Endothelial cell of umbilical vein (primary cell): Measurements from ENCODE around the gene ELMO2. TPM values are rescaled to one million over a fixed set of nuclear protein-coding genes. Genes with fewer than 3 reads are reported as not detected.

Source experiments
- BruUV-seq: library from RNA; stranded (reverse); fragments of 400-500 nt; replicated peaks from 2 replicates; lab custom pipeline; 2021; lab: Mats Ljungman, UMichigan
- CTCF ChIA-PET: fragments of 300-600, 350-600 bp; sonication (Branson Sonifier 250); formaldehyde crosslinking; loops from one replicate; lab custom pipeline; 2021; ENCODE audit warnings: antibody characterized with exemption, inconsistent platforms; lab: Charles Lee
- POLR2A ChIA-PET: fragments of 300-600, 350-600 bp; sonication (Branson Sonifier 250); formaldehyde crosslinking; loops from one replicate; lab custom pipeline; 2021; ENCODE audit warnings: antibody characterized with exemption, inconsistent platforms; lab: Charles Lee
- DNase-seq: peaks from one replicate; pipeline ENCODE4 v3.0.0-alpha.2; 2011; ENCODE audit warnings: low read depth, low spot score
- FAIRE-seq: peaks from 2 replicates; lab custom pipeline; 2011; peaks lifted over from hg19 to GRCh38; lab: Jason Lieb, UNC
- H2AFZ ChIP-seq: 2 replicates; pipeline ENCODE4 v1.6.0; 2012; ENCODE audit warnings: low read depth, low read length, control low read depth, inconsistent platforms
- H3K27ac ChIP-seq: 2 replicates; pipeline ENCODE4 v1.5.1; 2011; ENCODE audit warnings: low read depth, mild to moderate bottlenecking, control low read depth, low read length, moderate library complexity; ENCODE audit not compliant: insufficient read depth
- H3K27me3 ChIP-seq, 2 experiments: 2 replicates each; pipeline versions ENCODE4 v1.6.0 to v1.6.1; 2011; ENCODE audit warnings: low read length in 2 of 2, mixed read lengths in 1 of 2; ENCODE audit not compliant: control insufficient read depth in 2 of 2, insufficient read depth in 2 of 2
- H3K36me3 ChIP-seq, 2 experiments: 2 replicates in 1 of 2; 3 replicates in 1 of 2; pipeline ENCODE4 v1.5.1; 2011; ENCODE audit warnings: low read length in 2 of 2, mild to moderate bottlenecking in 1 of 2, moderate library complexity in 1 of 2; ENCODE audit not compliant: control insufficient read depth in 2 of 2, insufficient read depth in 2 of 2; ENCODE audit errors: extremely low read depth in 1 of 2
- H3K4me1 ChIP-seq: 3 replicates; pipeline ENCODE4 v1.5.1; 2011; ENCODE audit warnings: mild to moderate bottlenecking, low read length; ENCODE audit not compliant: control insufficient read depth, insufficient read depth; ENCODE audit errors: extremely low read depth
- H3K4me2 ChIP-seq: 2 replicates; pipeline ENCODE4 v1.6.1; 2011; ENCODE audit warnings: low read length, control low read depth, mixed read lengths; ENCODE audit not compliant: insufficient read depth
- H3K4me3 ChIP-seq, 3 experiments: fragments of 200-600 bp in 1 of 3; sonication (generic), shearing (Covaris generic) in 1 of 3; replicated peaks in 1 of 3; 2 replicates each; pipeline ENCODE4 v1.5.1; 2011 to 2016; ENCODE audit warnings: control low read depth in 3 of 3, low read length in 3 of 3, mild to moderate bottlenecking in 2 of 3, inconsistent platforms in 1 of 3, low read depth in 1 of 3, moderate library complexity in 1 of 3; ENCODE audit not compliant: insufficient read depth in 1 of 3
- H3K79me2 ChIP-seq: 2 replicates; pipeline ENCODE4 v1.6.0; 2012; ENCODE audit warnings: low read length, inconsistent platforms; ENCODE audit not compliant: control insufficient read depth, insufficient read depth
- H3K9ac ChIP-seq: replicated peaks from 2 replicates; pipeline ENCODE3; 2011; ENCODE audit warnings: low read length, control low read depth; ENCODE audit not compliant: insufficient read depth; ENCODE audit errors: extremely low read depth
- H3K9me1 ChIP-seq: replicated peaks from 3 replicates; pipeline ENCODE4 v1.6.0; 2011; ENCODE audit warnings: mild to moderate bottlenecking, low read length; ENCODE audit not compliant: control insufficient read depth, insufficient read depth; ENCODE audit errors: extremely low read depth
- H3K9me3 ChIP-seq: replicated peaks from 2 replicates; pipeline ENCODE4 v1.5.1; 2012; ENCODE audit warnings: low read length, inconsistent platforms; ENCODE audit not compliant: control insufficient read depth, insufficient read depth
- H4K20me1 ChIP-seq: replicated peaks from 2 replicates; pipeline ENCODE3; 2011; ENCODE audit warnings: mild to moderate bottlenecking, low read length; ENCODE audit not compliant: control insufficient read depth, insufficient read depth; ENCODE audit errors: extremely low read depth
- CTCF ChIP-seq, 2 donors: IDR thresholded peaks; 1 replicate in 1 of 2; 2 replicates in 1 of 2; pipeline ENCODE4 v1.5.1; 2011; ENCODE audit warnings: low read length in 2 of 2, mild to moderate bottlenecking in 2 of 2, moderate library complexity in 2 of 2, control low read depth in 1 of 2, inconsistent platforms in 1 of 2, low read depth in 1 of 2; ENCODE audit not compliant: insufficient read depth in 1 of 2; ENCODE audit errors: extremely low read depth in 1 of 2
- EZH2 ChIP-seq: IDR thresholded peaks from 2 replicates; pipeline ENCODE4 v1.6.1; 2012; ENCODE audit warnings: borderline replicate concordance, low read depth, mild to moderate bottlenecking, moderate library complexity, low read length, inconsistent platforms; ENCODE audit not compliant: severe bottlenecking
- FOS ChIP-seq: IDR thresholded peaks from 2 replicates; pipeline ENCODE4 v1.6.1; 2011; ENCODE audit warnings: mild to moderate bottlenecking, low read length, moderate library complexity, borderline replicate concordance; ENCODE audit not compliant: insufficient read depth
- GATA2 ChIP-seq: IDR thresholded peaks from 2 replicates; pipeline ENCODE4 v1.7.0; 2011; ENCODE audit warnings: low read depth, mild to moderate bottlenecking, moderate library complexity, mixed read lengths, low read length; ENCODE audit not compliant: insufficient read length, insufficient read depth
- JUN ChIP-seq: IDR thresholded peaks from 2 replicates; pipeline ENCODE4 v1.6.1; 2011; ENCODE audit warnings: borderline replicate concordance, low read depth; ENCODE audit not compliant: insufficient read length, insufficient read depth
- MAX ChIP-seq: IDR thresholded peaks from 2 replicates; pipeline ENCODE4 v1.6.1; 2011; ENCODE audit not compliant: insufficient read depth, insufficient read length
- MYC ChIP-seq: IDR thresholded peaks from one replicate; pipeline ENCODE4 v1.6.1; 2011; ENCODE audit warnings: mild to moderate bottlenecking, low read depth, low read length
- POLR2A ChIP-seq: IDR thresholded peaks from 2 replicates; pipeline ENCODE4 v1.6.1; 2012; ENCODE audit warnings: low read depth, mild to moderate bottlenecking, control low read depth, low read length
- POLR2AphosphoS5 ChIP-seq: IDR thresholded peaks from 2 replicates; pipeline ENCODE4 v1.6.1; 2012; ENCODE audit warnings: low read depth, mild to moderate bottlenecking, control low read depth, low read length, moderate library complexity; ENCODE audit not compliant: insufficient read depth
- dilution Hi-C: fragments of 300-500 bp; cut with MboI; formaldehyde crosslinking; loops from one replicate; pipeline ENCODE4 v1.15.0; 2019; ENCODE audit warnings: low sequenced_read_pairs; ENCODE audit not compliant: extremely low pct_ligation_motif_present
- intact Hi-C: fragments of 100-400 bp; cut with micrococcal nuclease; formaldehyde crosslinking; loops from one replicate; pipeline ENCODE4 v1.10.0; 2022
- polyA plus RNA-seq, 4 experiments: library from polyadenylated mRNA; depleted of rRNA in 3 of 4; stranded (reverse) in 3 of 4; unstranded in 1 of 4; fragments of >200 nt; gene quantifications; 2 replicates each; pipeline versions ENCODE4 v1.2.1 to v1.2.3, GENCODE V29; 2011 to 2012; ENCODE audit warnings: missing spikeins in 1 of 4
- total RNA-seq: library from RNA; stranded (reverse); gene quantifications from 2 replicates; pipeline ENCODE4 v1.2.3, GENCODE V29; 2021

The ELMO2 gene
- total and polyA plus RNA-seq, 2 donors (not counting 3 experiments of a cell fraction or from before 2014, with no cell fraction given) = 35.1 to 43.5 TPM

DNA sequence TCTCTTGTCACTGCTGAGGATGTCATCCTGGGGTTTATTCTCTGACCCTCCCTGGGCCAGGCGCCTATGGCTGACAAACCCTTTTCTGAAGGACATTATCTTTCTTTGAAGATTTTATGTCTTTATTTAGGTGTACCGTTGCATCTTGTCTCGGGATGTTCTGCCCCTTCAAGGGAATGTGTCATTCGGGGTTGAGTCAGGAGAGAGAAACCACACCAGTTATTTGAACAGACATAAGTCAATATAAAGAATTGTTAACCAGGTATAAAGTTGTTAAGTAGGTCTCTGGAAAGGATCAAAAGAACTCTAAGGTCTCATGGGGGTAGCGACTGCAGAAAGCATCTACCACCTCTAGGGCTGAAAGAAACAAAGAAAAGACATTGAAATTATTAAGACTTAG lies 8.2 kb upstream of the ELMO2 start:
- intact Hi-C loops = no loop called here
- FAIRE-seq = no peak
- Histone ChIP-seq H3K27me3 (peaks cover 3 to 11% of the 10 kb centered on the region in 2 experiments), H3K36me3 (no peaks in the 10 kb centered on the region), H4K20me1 (no peaks in the 10 kb centered on the region), H2AFZ (no peak overlapping the region), H3K9me3 (no peaks in the 10 kb centered on the region), H3K9me1 (no peaks in the 10 kb centered on the region), H3K79me2 (no peaks in the 10 kb centered on the region), H3K9ac (no peak overlapping the region), H3K4me2 (no peak overlapping the region), H3K27ac (no peak overlapping the region), H3K4me3 (no peak overlapping the region), H3K4me1 (peaks cover 3% of the 10 kb centered on the region)
- no TSS peak for BruUV-seq
- dilution Hi-C loops = no loop called here
- POLR2A ChIA-PET = no interaction called here
- CTCF ChIA-PET = interaction anchor here (1.0 kb wide), 1 partner anchor 108 kb away, joined by 4 read pairs; no protein-coding TSS in a partner anchor
- no peak for DNase-seq
- TF ChIP-seq MAX = no peak
- TF ChIP-seq POLR2AphosphoS5 = no peak
- no peak for TF ChIP-seq FOS
- TF ChIP-seq MYC = no peak
- no peak for TF ChIP-seq GATA2
- no peak for TF ChIP-seq POLR2A
- no peak for TF ChIP-seq EZH2
- TF ChIP-seq JUN = no peak
- no peak for TF ChIP-seq CTCF (IDR thresholded peaks at IDR 0.05; ENCODE audit: extremely low read depth in 1 of 2, insufficient read depth in 1 of 2, low read depth in 1 of 2, low read length in 2 of 2)
